HCT116 (cell line): ENCODE results near the gene FOXC2. TPM values are rescaled to one million over a fixed set of nuclear protein-coding genes. Genes with fewer than 3 reads are reported as not detected.

ENCODE experiments used
- ATAC-seq: fragments of 200-7000 bp; cut with Tn5 transposase; 2 replicates; pipeline ENCODE4 v1.9.1; 2020; ENCODE audit warnings: mild to moderate bottlenecking, moderate library complexity
- BruUV-seq: library from RNA; stranded (reverse); fragments of 400-500 nt; replicated peaks from 2 replicates; lab custom pipeline; 2021; lab: Mats Ljungman, UMichigan
- CTCF ChIA-PET: fragments of 300-600 bp; sonication (Branson Sonifier 250); formaldehyde crosslinking; loops from one replicate; lab custom pipeline; 2021; ENCODE audit warnings: antibody characterized with exemption; lab: Charles Lee
- POLR2A ChIA-PET: fragments of 300-600, 350-600 bp; sonication (Branson Sonifier 250); formaldehyde crosslinking; loops from one replicate; lab custom pipeline; 2021; ENCODE audit warnings: antibody characterized with exemption; lab: Charles Lee
- RAD21 ChIA-PET, 2 experiments: fragments of 300-600 bp; sonication (Branson Sonifier 250); formaldehyde crosslinking; loops; one replicate each; lab custom pipeline; 2023; ENCODE audit warnings: low total read pairs in 2 of 2; ENCODE audit not compliant: uncharacterized antibody in 2 of 2, unreplicated experiment in 2 of 2, low non-redundant PET in 1 of 2; lab: Charles Lee
- DNase-seq: peaks from one replicate; pipeline ENCODE4 v3.0.0-alpha.2; 2010; ENCODE audit warnings: low read depth, low spot score
- H2AFZ ChIP-seq: fragments of 200-600 bp; shearing (Covaris generic), sonication (generic); 2 replicates; pipeline ENCODE4 v1.6.1; 2017; ENCODE audit warnings: low read depth, mixed run types, mixed read lengths, antibody characterized with exemption, low read length; ENCODE audit not compliant: poor library complexity, severe bottlenecking
- H3K27ac ChIP-seq: 2 replicates; pipeline ENCODE4 v1.5.1; 2012; ENCODE audit warnings: low read depth, low read length
- H3K27me3 ChIP-seq: fragments of 200-600 bp; sonication (generic); 2 replicates; pipeline ENCODE4 v1.6.1; 2016; ENCODE audit warnings: mixed run types, low read length, mixed read lengths; ENCODE audit not compliant: insufficient read depth
- H3K36me3 ChIP-seq, 2 experiments: fragments of 200-500 bp in 1 of 2; fragments of 200-600 bp in 1 of 2; sonication (Bioruptor generic) in 1 of 2; sonication (generic) in 1 of 2; 2 replicates each; pipeline versions ENCODE4 v1.5.1 to v1.6.1; 2014 to 2016; ENCODE audit warnings: low read length in 2 of 2, inconsistent platforms in 1 of 2, mixed read lengths in 1 of 2, mixed run types in 1 of 2; ENCODE audit not compliant: insufficient read depth in 2 of 2, control insufficient read depth in 1 of 2
- H3K4me1 ChIP-seq, 2 experiments: fragments of 200-600 bp in 1 of 2; sonication (generic) in 1 of 2; 2 replicates each; pipeline versions ENCODE4 v1.5.1 to v1.6.1; 2012 to 2017; ENCODE audit warnings: low read length in 2 of 2, inconsistent platforms in 1 of 2, mild to moderate bottlenecking in 1 of 2, mixed read lengths in 1 of 2, mixed run types in 1 of 2, moderate library complexity in 1 of 2; ENCODE audit not compliant: insufficient read depth in 2 of 2, control insufficient read depth in 1 of 2
- H3K4me2 ChIP-seq: fragments of 200-600 bp; sonication (generic); 2 replicates; pipeline ENCODE4 v1.6.1; 2017; ENCODE audit warnings: mixed run types, low read length, mixed read lengths
- H3K4me3 ChIP-seq, 2 experiments: fragments of 200-600 bp in 1 of 2; sonication (generic) in 1 of 2; replicated peaks in 1 of 2; 2 replicates each; pipeline ENCODE4 v1.5.1; 2011 to 2016; ENCODE audit warnings: low read length in 2 of 2, control low read depth in 1 of 2, low read depth in 1 of 2, mild to moderate bottlenecking in 1 of 2, mixed read lengths in 1 of 2, mixed run types in 1 of 2
- H3K79me2 ChIP-seq: fragments of 200-600 bp; sonication (generic); 2 replicates; pipeline ENCODE4 v1.6.1; 2017; ENCODE audit warnings: mild to moderate bottlenecking, mixed run types, low read length, moderate library complexity, mixed read lengths; ENCODE audit not compliant: insufficient read depth
- H3K9ac ChIP-seq: fragments of 200-600 bp; sonication (generic); 2 replicates; pipeline ENCODE4 v1.6.1; 2016; ENCODE audit warnings: low read length, mixed read lengths
- H3K9me2 ChIP-seq: fragments of 200-600 bp; sonication (generic), shearing (Covaris generic); 2 replicates; pipeline ENCODE4 v1.6.1; 2017; ENCODE audit warnings: mixed run types, mild to moderate bottlenecking, moderate library complexity; ENCODE audit not compliant: insufficient read depth
- H3K9me3 ChIP-seq, 2 experiments: fragments of 200-500 bp in 1 of 2; fragments of 200-600 bp in 1 of 2; sonication (Bioruptor generic) in 1 of 2; sonication (generic) in 1 of 2; 2 replicates each; pipeline ENCODE4 v1.6.1; 2014 to 2017; ENCODE audit warnings: low read length in 2 of 2, mixed read lengths in 2 of 2, inconsistent platforms in 1 of 2, low read depth in 1 of 2, mild to moderate bottlenecking in 1 of 2, mixed run types in 1 of 2, moderate library complexity in 1 of 2; ENCODE audit not compliant: control insufficient read depth in 1 of 2, insufficient read depth in 1 of 2
- H4K20me1 ChIP-seq: fragments of 200-600 bp; sonication (generic), shearing (Covaris generic); 2 replicates; pipeline ENCODE4 v1.6.1; 2017; ENCODE audit warnings: mixed run types, mild to moderate bottlenecking, moderate library complexity; ENCODE audit not compliant: insufficient read depth
- EGR1 ChIP-seq: IDR thresholded peaks from 2 replicates; pipeline ENCODE4 v1.6.1; 2012; ENCODE audit warnings: low read depth
- ELF1 ChIP-seq: IDR thresholded peaks from 2 replicates; pipeline ENCODE4 v1.6.1; 2012; ENCODE audit warnings: low read depth, borderline replicate concordance
- EZH2 ChIP-seq: fragments of 200-600 bp; sonication (generic); IDR thresholded peaks from 2 replicates; pipeline ENCODE4 v1.6.1; 2017; ENCODE audit warnings: antibody characterized with exemption, mixed run types
- JUND ChIP-seq: IDR thresholded peaks from 2 replicates; pipeline ENCODE4 v1.6.1; 2012
- POLR2A ChIP-seq: IDR thresholded peaks from 2 replicates; pipeline ENCODE4 v1.7.0; 2011; ENCODE audit warnings: borderline replicate concordance; ENCODE audit not compliant: insufficient read depth, insufficient read length; ENCODE audit errors: extremely low read depth
- POLR2AphosphoS5 ChIP-seq: IDR thresholded peaks from 2 replicates; pipeline ENCODE4 v1.6.1; 2011; ENCODE audit warnings: mild to moderate bottlenecking, low read depth, low read length, moderate library complexity
- SP1 ChIP-seq: IDR thresholded peaks from 2 replicates; pipeline ENCODE4 v1.6.1; 2012; ENCODE audit warnings: low read depth
- TCF7L2 ChIP-seq: IDR thresholded peaks from 2 replicates; pipeline ENCODE4 v1.7.0; 2011; ENCODE audit warnings: borderline replicate concordance, inconsistent platforms; ENCODE audit not compliant: insufficient read depth, insufficient read length; ENCODE audit errors: extremely low read depth
- ZFX ChIP-seq: fragments of 450-650 bp; IDR thresholded peaks from 2 replicates; pipeline ENCODE4 v1.6.1; 2017
- ZNF274 ChIP-seq: fragments of 200-500 bp; sonication (Bioruptor generic); IDR thresholded peaks from 2 replicates; pipeline ENCODE4 v1.6.1; 2014; ENCODE audit warnings: mild to moderate bottlenecking, low read depth, low read length, inconsistent platforms
- intact Hi-C: fragments of 100-400 bp; cut with micrococcal nuclease; formaldehyde crosslinking; loops from 2 replicates; pipeline ENCODE4 v1.10.0; 2022
- total RNA-seq: library from RNA; stranded (reverse); gene quantifications from one replicate; pipeline ENCODE4 v1.2.1, GENCODE V29; 2021; ENCODE audit not compliant: unreplicated experiment
- TF ChIP-seq, protein P1 (sequence below): IDR thresholded peaks from 2 replicates; pipeline ENCODE4 v1.6.1; 2012
- TF ChIP-seq, protein P2 (sequence below): IDR thresholded peaks from 2 replicates; pipeline ENCODE4 v1.6.1; 2012

Gene FOXC2
- total RNA-seq, 1 experiment from 2014 or later, result 0.22 TPM

DNA sequence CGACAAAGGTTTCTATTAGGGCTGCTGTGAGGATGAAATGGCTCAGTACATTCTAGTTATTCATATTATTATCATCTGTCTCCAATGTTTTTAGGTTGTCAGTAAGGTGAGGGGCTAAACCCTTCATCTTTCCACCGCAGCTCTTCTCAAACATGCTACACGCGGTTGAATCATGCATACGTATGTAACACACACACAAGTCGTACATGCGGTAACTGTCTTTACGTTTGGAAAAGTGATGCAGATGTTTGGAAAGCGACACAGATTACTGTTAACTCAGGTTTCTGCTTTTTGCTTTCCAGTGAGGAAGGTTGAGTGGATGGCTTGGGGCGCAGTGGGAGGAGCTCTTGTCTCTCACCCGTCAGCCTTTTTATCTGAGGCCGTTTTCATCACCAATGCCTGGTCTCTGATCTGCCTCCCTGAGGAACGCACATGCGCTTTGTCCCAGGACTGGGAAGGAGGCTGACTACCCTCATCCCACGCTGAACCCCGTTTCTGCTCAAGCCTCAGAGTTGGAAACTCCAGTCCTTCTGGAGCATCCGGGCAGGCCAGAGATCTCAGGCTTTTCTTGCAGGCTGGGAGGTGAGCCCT, 8.6 kb downstream of the FOXC2 start:
- ChIA-PET CTCF (interaction anchor here (1.0 to 2.3 kb wide), 12 partner anchors 11 to 614 kb away, joined by 3 to 22 read pairs (median 5); no protein-coding TSS in a partner anchor), POLR2A (no interaction called here), RAD21 (interaction anchor here (1.5 to 2.1 kb wide), 4 partner anchors 11 to 488 kb away, joined by 4 to 14 read pairs (median 8); no protein-coding TSS in a partner anchor)
- Histone ChIP-seq H3K36me3 (no peaks in the 10 kb centered on the region), H3K4me1 (peaks cover 11 to 22% of the 10 kb centered on the region in 2 experiments; a peak in 3 of 4 replicates), H4K20me1 (no peaks in the 10 kb centered on the region)
- ATAC-seq, result no peak
- TF ChIP-seq JUND (no peak), ZNF274 (no peak), ZFX (no peak), EZH2 (no peak), TCF7L2 (no peak), POLR2AphosphoS5 (no peak), SP1 (no peak), ELF1 (no peak), EGR1 (no peak), POLR2A (no peak)
- TF ChIP-seq, protein P1, sequence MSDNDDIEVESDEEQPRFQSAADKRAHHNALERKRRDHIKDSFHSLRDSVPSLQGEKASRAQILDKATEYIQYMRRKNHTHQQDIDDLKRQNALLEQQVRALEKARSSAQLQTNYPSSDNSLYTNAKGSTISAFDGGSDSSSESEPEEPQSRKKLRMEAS, result no peak
- TF ChIP-seq, protein P2, sequence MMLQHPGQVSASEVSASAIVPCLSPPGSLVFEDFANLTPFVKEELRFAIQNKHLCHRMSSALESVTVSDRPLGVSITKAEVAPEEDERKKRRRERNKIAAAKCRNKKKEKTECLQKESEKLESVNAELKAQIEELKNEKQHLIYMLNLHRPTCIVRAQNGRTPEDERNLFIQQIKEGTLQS, result no peak
- TF ChIP-seq, all 23 proteins: peak for 0
- H3K9me2 ChIP-seq, result no peaks in the 10 kb centered on the region
- peak overlapping the region; percentile 54; the same call in 1 of the 2 replicates for H3K9ac ChIP-seq
- H3K4me3 ChIP-seq, result peak overlapping the region; percentile 62 to 63
- BruUV-seq, result no TSS peak
- H3K4me2 ChIP-seq, result peak overlapping the region; percentile 89
- no peaks in the 10 kb centered on the region for H3K9me3 ChIP-seq
- H2AFZ ChIP-seq, result peak overlapping the region; percentile 67
- peak overlapping the region; percentile 55 for H3K27ac ChIP-seq
- no peaks in the 10 kb centered on the region for H3K79me2 ChIP-seq
- H3K27me3 ChIP-seq, result no peaks in the 10 kb centered on the region
- intact Hi-C loops, result loop anchor here (1.0 to 5.0 kb wide), 7 partner anchors 90 to 502 kb away; no protein-coding TSS in a partner anchor
- DNase-seq, result no peak
